GM19468 (cell line): ENCODE results near the gene TSPEAR.

Experiments used
- ATAC-seq: cut with Tn5 transposase; IDR thresholded peaks from one replicate; pipeline ENCODE4 v1.9.1; 2021; ENCODE audit warnings: mild to moderate bottlenecking, moderate library complexity, moderate number of reproducible peaks; ENCODE audit not compliant: unreplicated experiment; ENCODE audit errors: extremely low read depth

TSPEAR gene

GRCh38 chr21:44500111-44500510, 211.3 kb downstream of the TSPEAR start:
- no peak for ATAC-seq

GRCh38 chr21:44499631-44500030, 211.7 kb downstream of the TSPEAR start:
- no peak for ATAC-seq

GRCh38 chr21:44499211-44499560, 212.2 kb downstream of the TSPEAR start:
- ATAC-seq, result no peak

GRCh38 chr21:44498280-44499210, 212.8 kb downstream of the TSPEAR start:
- no peak for ATAC-seq

- ATAC-seq, result no peak
Measured at GRCh38 chr21:44497703-44498126, 213.7 kb downstream of the TSPEAR start.

GRCh38 chr21:44496564-44497550, 214.5 kb downstream of the TSPEAR start:
- ATAC-seq, result no peak

- ATAC-seq, result no peak
Measured at GRCh38 chr21:44495611-44496563, 215.5 kb downstream of the TSPEAR start.

GRCh38 chr21:44494956-44495355, 216.4 kb downstream of the TSPEAR start:
- no peak for ATAC-seq

- ATAC-seq, result no peak
Measured at GRCh38 chr21:44494418-44494817, 217.0 kb downstream of the TSPEAR start.

- no peak for ATAC-seq
Measured at GRCh38 chr21:44492567-44493385, 218.6 kb downstream of the TSPEAR start.

GRCh38 chr21:44490816-44491215, 220.6 kb downstream of the TSPEAR start:
- ATAC-seq, result no peak

- ATAC-seq, result no peak
Measured at GRCh38 chr21:44490405-44490804, 221.0 kb downstream of the TSPEAR start.

- no peak for ATAC-seq
Measured at GRCh38 chr21:44489962-44490361, 221.4 kb downstream of the TSPEAR start.

- no peak for ATAC-seq
Measured at GRCh38 chr21:44487831-44488230, 223.5 kb downstream of the TSPEAR start.

- no peak for ATAC-seq
Measured at GRCh38 chr21:44486302-44486701, 225.1 kb downstream of the TSPEAR start.

- no peak for ATAC-seq
Measured at GRCh38 chr21:44485796-44486195, 225.6 kb downstream of the TSPEAR start.

- no peak for ATAC-seq
Measured at GRCh38 chr21:44485254-44485793, 226.0 kb downstream of the TSPEAR start.

- ATAC-seq, result no peak
Measured at GRCh38 chr21:44484498-44485253, 226.7 kb downstream of the TSPEAR start.
